NB4 (cell line): ENCODE data around the gene LGR5.

ENCODE experiments used
- MYC ChIP-seq: IDR thresholded peaks from 2 replicates; pipeline ENCODE4 v1.6.1; 2011; ENCODE audit warnings: low read depth, low read length
- POLR2A ChIP-seq: IDR thresholded peaks from 2 replicates; pipeline ENCODE4 v1.6.1; 2011; ENCODE audit warnings: mild to moderate bottlenecking; ENCODE audit not compliant: insufficient read length; ENCODE audit errors: extremely low read depth
- TF ChIP-seq, protein P1 (sequence below): IDR thresholded peaks from one replicate; pipeline ENCODE4 v1.5.1; 2012; ENCODE audit warnings: low read depth, low read length
- TF ChIP-seq, protein P2 (sequence below): IDR thresholded peaks from 2 replicates; pipeline ENCODE4 v1.6.1; 2011; ENCODE audit warnings: low read depth, low read length

DNA sequence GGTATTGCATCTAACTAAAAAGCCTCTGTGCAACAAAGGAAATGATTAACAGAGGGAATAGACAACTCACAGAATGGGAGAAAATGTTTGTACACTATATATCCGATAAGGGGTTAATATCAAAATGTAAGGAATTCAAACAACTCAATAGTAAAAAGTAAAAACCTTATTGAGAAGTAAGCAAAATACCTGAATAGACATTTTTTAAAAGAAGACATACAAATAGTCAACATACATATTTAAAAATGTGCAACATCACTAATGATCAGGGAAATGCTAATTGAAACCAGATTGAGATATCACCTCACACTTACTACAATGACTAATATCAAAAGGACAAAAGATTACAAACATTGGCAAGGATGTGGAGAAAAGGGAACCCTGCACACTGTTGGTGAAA is 31.9 kb upstream of the LGR5 start:
- TF ChIP-seq POLR2A (no peak), MYC (no peak)
- TF ChIP-seq, protein P1, sequence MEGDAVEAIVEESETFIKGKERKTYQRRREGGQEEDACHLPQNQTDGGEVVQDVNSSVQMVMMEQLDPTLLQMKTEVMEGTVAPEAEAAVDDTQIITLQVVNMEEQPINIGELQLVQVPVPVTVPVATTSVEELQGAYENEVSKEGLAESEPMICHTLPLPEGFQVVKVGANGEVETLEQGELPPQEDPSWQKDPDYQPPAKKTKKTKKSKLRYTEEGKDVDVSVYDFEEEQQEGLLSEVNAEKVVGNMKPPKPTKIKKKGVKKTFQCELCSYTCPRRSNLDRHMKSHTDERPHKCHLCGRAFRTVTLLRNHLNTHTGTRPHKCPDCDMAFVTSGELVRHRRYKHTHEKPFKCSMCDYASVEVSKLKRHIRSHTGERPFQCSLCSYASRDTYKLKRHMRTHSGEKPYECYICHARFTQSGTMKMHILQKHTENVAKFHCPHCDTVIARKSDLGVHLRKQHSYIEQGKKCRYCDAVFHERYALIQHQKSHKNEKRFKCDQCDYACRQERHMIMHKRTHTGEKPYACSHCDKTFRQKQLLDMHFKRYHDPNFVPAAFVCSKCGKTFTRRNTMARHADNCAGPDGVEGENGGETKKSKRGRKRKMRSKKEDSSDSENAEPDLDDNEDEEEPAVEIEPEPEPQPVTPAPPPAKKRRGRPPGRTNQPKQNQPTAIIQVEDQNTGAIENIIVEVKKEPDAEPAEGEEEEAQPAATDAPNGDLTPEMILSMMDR: no peak
- TF ChIP-seq, protein P2, sequence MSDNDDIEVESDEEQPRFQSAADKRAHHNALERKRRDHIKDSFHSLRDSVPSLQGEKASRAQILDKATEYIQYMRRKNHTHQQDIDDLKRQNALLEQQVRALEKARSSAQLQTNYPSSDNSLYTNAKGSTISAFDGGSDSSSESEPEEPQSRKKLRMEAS: no peak
